Frontal cortex (tissue), 4 donors: ENCODE measurements around the gene PYGL. TPM values are rescaled to one million over a fixed set of nuclear protein-coding genes. Genes with fewer than 3 reads are reported as not detected.
A peak's percentile ranks its signal among the peaks of the same experiment; 100 is the strongest.

ENCODE experiments used
- DNase-seq, 2 donors: peaks; one replicate each; pipeline ENCODE4 v3.0.0; 2012; ENCODE audit warnings: low spot score in 2 of 2
- FAIRE-seq: peaks from 2 replicates; lab custom pipeline; 2012; peaks lifted over from hg19 to GRCh38; lab: Jason Lieb, UNC
- total RNA-seq: library from RNA; depleted of rRNA; stranded (reverse); fragments of >200 nt; gene quantifications from one replicate; pipeline ENCODE4 v1.2.3, GENCODE V29; 2014
- donor health status: control.
- donor health status: control.
- donor health status: control.

The PYGL gene
- 4.5 TPM for total RNA-seq

GRCh38 chr14:50943943-50944646 is at the start of gene PYGL:
Gene PYGL (minus strand): TSS chr14:50944483. CDS start chr14:50944403, 80 bp downstream.
- DNase-seq (peak; percentile 68 to 72), FAIRE-seq (no peak)

DNA sequence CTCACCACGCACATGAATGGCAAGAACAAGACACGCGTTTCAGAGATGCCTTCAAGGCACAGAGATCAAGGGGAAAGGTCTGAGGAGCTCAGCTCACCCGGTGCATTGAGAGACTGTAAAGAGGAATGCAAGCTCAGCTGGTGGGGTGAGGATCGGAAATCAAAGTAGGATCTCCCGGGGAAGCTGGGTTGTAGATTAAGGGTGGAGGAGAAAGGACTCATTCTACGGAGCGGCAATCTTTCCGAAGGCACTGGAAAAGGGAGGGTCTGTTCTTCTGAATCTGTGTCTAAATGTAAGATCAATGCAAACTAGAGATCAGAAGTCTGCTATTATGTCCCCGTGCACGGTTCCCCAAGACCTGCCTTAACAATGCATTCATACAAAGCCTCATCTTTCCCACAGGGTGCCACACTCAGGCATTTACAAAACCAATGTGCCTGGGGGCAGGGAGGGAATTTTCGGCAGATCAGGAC is 41.6 kb upstream of the PYGL start:
- FAIRE-seq: no peak
- DNase-seq: no peak

- DNase-seq: no peak
- no peak for FAIRE-seq
Observed at GRCh38 chr14:50985124-50985858, 41.0 kb upstream of the PYGL start.

GRCh38 chr14:50984036-50984710 is 39.9 kb upstream of the PYGL start:
- no peak for DNase-seq
- no peak for FAIRE-seq

GRCh38 chr14:50979941-50980850 is 35.9 kb upstream of the PYGL start:
- FAIRE-seq (no peak), DNase-seq (no peak)

- no peak for DNase-seq
- no peak for FAIRE-seq
Observed at GRCh38 chr14:50978888-50979287, 34.6 kb upstream of the PYGL start.

- no peak for FAIRE-seq
- no peak for DNase-seq
Observed at GRCh38 chr14:50978529-50978871, 34.2 kb upstream of the PYGL start.

DNA sequence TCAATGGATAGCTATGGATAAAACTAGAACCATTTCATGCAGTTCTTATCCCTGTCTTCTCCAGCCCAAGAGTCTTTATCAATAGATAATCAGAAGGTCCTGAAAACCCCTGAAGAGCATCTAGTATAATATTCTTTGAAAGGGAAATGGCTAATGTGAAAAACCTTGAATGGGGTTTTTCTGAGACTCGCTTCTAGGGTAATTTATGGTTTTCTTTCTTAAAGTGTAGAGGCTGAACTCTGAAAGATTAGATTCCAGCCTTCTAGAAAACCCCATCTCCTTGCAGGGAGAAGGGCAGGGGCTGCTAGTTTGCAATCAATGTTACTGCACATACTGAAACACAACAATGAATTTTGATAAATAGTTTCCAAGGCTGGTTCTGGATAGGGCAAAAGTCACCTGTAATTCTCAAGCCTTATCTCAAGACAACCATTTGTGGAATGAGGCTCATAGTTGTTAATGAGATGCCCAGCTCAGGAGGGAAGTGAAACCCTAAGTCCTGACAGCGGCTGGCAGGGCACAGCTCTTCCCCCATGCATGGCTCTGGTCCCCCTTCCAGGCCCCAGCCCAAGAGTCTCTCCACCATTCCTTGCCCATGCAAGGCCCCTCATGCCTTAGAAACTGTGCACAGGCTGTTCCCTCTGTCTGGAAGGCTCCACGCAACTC is 33.7 kb upstream of the PYGL start:
- no peak for FAIRE-seq
- no peak for DNase-seq

GRCh38 chr14:50974118-50974517 is 29.8 kb upstream of the PYGL start:
- FAIRE-seq (no peak), DNase-seq (no peak)

- FAIRE-seq: no peak
- DNase-seq: no peak
Observed at GRCh38 chr14:50972734-50973133, 28.5 kb upstream of the PYGL start.

GRCh38 chr14:50970886-50971781 is 26.9 kb upstream of the PYGL start:
- FAIRE-seq (no peak), DNase-seq (no peak)

DNA sequence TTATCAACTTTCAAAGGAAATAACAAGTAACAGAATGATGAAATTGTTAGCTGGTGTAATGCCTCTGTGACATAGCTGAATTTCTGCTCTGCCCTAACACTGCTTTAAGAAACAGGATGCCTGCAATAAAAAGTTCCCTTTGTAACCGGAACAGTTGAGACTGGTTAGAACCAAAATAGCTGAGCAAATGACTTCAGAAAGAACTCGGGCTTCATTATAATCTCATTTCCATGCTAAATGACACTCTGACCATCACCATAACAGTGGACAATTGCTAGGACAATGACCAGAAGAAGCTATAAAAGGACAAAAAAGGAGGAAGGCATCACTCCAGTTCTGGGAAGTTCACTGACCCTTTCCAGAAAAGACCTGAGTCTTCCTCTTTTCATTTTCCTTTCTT is 23.5 kb upstream of the PYGL start:
- DNase-seq: no peak
- no peak for FAIRE-seq

DNA sequence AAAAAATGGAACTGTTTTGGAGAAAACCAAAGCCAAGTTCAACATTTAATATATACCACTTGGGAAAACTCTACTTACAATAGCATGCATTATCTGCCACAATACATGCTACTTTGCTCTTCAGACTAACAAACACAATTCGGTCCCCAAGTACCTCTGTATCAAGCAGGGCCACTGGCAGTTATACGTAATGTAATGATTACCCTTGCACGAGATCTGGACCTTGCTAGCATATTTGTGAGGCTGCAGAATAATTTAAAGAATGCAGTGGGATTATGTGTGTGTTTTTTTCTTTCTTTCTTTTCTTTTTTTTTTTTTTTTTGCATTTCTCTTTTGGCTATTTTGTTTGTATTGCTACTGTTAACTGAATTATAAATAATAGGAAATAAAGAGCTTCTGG is 22.8 kb upstream of the PYGL start:
- no peak for DNase-seq

DNA sequence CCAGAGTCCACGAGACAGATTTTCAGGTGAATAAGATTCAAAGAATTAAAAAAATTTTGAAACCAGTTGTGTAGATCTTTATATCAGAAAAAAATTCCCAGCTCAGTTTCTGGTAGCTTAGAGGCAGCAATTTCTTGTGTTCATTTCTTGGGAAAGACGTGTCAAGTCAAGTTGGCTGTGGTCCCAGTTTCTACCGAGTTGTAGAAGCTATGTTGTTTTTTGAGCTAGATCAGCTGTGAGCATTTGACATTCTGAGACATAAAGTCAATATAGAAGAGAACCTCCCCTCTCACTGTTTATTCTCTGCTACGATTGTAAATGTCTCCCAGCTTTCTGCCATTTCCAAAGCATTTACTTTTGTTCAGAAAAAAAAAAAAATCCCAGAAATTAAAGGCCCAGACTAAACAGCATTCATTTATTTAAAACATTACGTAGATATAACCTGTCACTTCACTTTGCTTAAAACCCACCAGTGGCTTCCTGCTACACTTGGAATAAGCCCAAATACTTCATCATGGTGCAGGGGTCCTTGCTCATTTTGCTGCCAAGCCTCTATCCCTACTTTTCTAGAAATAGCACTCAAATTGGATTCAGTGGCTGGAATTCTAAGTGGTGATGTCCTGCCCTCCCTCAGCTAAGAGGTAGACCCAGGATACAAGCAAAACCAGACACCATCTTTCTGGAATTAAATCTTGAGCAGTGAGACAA is 20.6 kb upstream of the PYGL start:
- no peak for DNase-seq
- FAIRE-seq: no peak

More for the DNA sequence above, 22.8 kb upstream of the PYGL start:
- FAIRE-seq: no peak

DNA sequence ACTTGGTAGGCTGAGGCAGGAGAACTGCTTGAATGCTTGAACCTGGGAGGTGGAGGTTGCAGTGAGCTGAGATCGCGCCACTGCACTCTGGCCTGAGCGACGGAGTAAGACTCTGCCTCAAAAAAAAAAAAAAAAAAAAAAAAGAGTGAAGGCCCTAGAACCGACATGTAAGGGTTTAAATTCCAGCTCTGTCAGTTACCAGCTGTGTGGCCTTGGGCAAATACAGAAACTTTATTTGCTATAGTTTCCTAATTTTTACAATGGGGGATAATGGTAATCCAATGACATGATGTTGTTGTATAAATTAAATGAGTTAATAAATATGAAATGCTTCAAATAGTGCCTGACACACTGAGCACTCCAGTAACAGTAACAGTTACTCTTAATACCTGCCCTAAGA is 19.6 kb upstream of the PYGL start:
- DNase-seq (no peak), FAIRE-seq (no peak)

DNA sequence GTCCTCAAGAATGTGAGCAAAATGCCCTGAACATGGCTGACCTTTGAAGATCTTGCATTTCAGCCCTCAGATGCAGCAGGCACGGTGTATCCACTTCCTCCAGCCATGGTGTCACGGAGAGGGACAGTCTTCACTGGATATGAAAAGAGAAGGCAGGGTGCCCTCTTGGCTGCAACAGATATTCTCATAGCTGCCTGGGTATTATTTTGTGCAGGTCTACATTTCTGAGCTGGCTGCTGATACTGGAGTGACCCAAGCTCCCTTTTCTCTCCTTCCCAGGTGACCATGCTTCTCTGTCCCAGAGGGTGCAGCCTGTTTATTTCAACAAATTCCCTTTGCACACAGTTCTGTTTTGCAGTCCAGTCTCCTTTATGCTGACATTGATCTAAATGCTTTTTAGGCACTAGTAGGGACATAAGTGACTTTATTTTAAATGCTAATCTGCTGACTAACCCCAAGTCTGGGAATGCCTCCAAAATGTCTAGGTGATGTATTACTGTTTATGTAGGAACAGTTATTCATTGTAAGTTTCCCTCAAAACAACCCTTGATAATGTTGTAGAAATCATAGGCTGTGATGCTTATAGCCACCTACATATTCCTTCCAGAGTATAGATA is 17.4 kb upstream of the PYGL start:
- DNase-seq (no peak), FAIRE-seq (no peak)

DNA sequence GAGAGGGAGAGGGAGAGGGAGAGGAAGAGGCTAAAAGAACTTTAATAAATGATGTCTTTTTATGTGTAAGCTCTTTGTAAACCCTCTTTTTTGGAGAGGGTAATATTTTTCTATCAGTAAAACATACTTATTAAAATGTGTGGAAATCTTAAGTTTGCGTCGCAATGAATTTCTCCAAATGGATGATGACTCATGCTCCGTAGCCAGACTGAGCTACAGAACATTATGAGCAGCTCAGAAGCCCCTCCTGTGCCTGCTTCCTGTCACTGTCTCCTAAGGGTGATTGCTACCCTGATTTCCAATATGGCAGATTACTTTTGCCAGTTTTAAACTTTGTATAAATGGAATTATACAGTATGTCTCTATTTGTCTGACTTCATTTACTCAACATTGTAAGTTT is 13.0 kb upstream of the PYGL start:
- FAIRE-seq (no peak), DNase-seq (no peak)
